Measurements from ENCODE around the gene NRSN2.
"Not testable (repeated sequence)": the region's sequence is repeated elsewhere in the genome, so short reads cannot be mapped to it uniquely, and the experiment has no call there.

NRSN2 gene

GRCh38 chr20:375265-375889 is 28.5 kb downstream of the NRSN2 start:
- DNase-seq (ENCODE audit: low read depth in 2 of 2) = no peak

- no peak for DNase-seq (ENCODE audit: low read depth in 2 of 2)
These were observed 29.2 kb downstream of the NRSN2 start for GRCh38 chr20:376089-376488.

- DNase-seq (ENCODE audit: low read depth in 2 of 2) = no peak
These were observed 29.8 kb downstream of the NRSN2 start for GRCh38 chr20:376750-377149.

GRCh38 chr20:377578-377977 is 30.7 kb downstream of the NRSN2 start:
- not testable (repeated sequence) for DNase-seq (ENCODE audit: low read depth in 2 of 2)

GRCh38 chr20:378961-379336 is 32.0 kb downstream of the NRSN2 start:
- no peak for DNase-seq (ENCODE audit: low read depth in 2 of 2)

- DNase-seq (ENCODE audit: low read depth in 2 of 2) = peak; percentile 2 to 47
These were observed 34.1 kb downstream of the NRSN2 start for GRCh38 chr20:380763-381580.

- DNase-seq (ENCODE audit: low read depth in 2 of 2) = peak; percentile 30 to 32
These were observed 34.8 kb downstream of the NRSN2 start for GRCh38 chr20:381581-382290.

- DNase-seq (ENCODE audit: low read depth in 2 of 2) = no peak
These were observed 35.6 kb downstream of the NRSN2 start for GRCh38 chr20:382291-383115.

- no peak for DNase-seq (ENCODE audit: low read depth in 2 of 2)
These were observed 37.0 kb downstream of the NRSN2 start for GRCh38 chr20:383889-384288.

- DNase-seq (ENCODE audit: low read depth in 2 of 2) = no peak
These were observed 37.8 kb downstream of the NRSN2 start for GRCh38 chr20:384723-385122.

- DNase-seq (ENCODE audit: low read depth in 2 of 2) = no peak
These were observed 38.5 kb downstream of the NRSN2 start for GRCh38 chr20:385448-385847.

- DNase-seq (ENCODE audit: low read depth in 2 of 2) = not testable (repeated sequence)
These were observed 39.7 kb downstream of the NRSN2 start for GRCh38 chr20:386634-387033.

GRCh38 chr20:387520-387919 is 40.6 kb downstream of the NRSN2 start:
- DNase-seq (ENCODE audit: low read depth in 2 of 2) = no peak

GRCh38 chr20:388034-388994 is 41.4 kb downstream of the NRSN2 start:
- DNase-seq (ENCODE audit: low read depth in 2 of 2) = no peak

GRCh38 chr20:389220-389619 is 42.3 kb downstream of the NRSN2 start:
- no peak for DNase-seq (ENCODE audit: low read depth in 2 of 2)

- no peak for DNase-seq (ENCODE audit: low read depth in 2 of 2)
These were observed 44.3 kb downstream of the NRSN2 start for GRCh38 chr20:391041-391711.

- not testable (repeated sequence) for DNase-seq (ENCODE audit: low read depth in 2 of 2)
These were observed 46.4 kb downstream of the NRSN2 start for GRCh38 chr20:393296-393695.

GRCh38 chr20:396252-396618 is 49.3 kb downstream of the NRSN2 start:
- no peak for DNase-seq (ENCODE audit: low read depth in 2 of 2)

GRCh38 chr20:396619-397431 is 49.9 kb downstream of the NRSN2 start:
- no peak for DNase-seq (ENCODE audit: low read depth in 2 of 2)

Data from stimulated activated CD4-positive, alpha-beta T cell treated with anti-CD3 and anti-CD28 coated beads, Interleukin-1b, Interleukin-23, amount 100 ng/mL, for 1 hour (primary cell).